GM23248 (cell line): Measurements from ENCODE around the gene IGF1R. TPM values are rescaled to one million over a fixed set of nuclear protein-coding genes. Genes with fewer than 3 reads are reported as not detected.

Experiments used
- DNase-seq: peaks from one replicate; pipeline ENCODE4 v3.0.0-alpha.2; 2015
- H2AFZ ChIP-seq: fragments of 200-600 bp; sonication (generic); 2 replicates; pipeline ENCODE4 v1.6.1; 2016; ENCODE audit warnings: antibody characterized with exemption
- H3F3A ChIP-seq: fragments of 200-600 bp; sonication (generic); 2 replicates; pipeline ENCODE4 v1.6.1; 2016; ENCODE audit warnings: mild to moderate bottlenecking, antibody characterized with exemption, mixed run types; ENCODE audit not compliant: insufficient read depth
- H3K27ac ChIP-seq: fragments of 200-600 bp; sonication (generic); 2 replicates; pipeline ENCODE4 v1.5.1; 2016; ENCODE audit warnings: mild to moderate bottlenecking
- H3K27me3 ChIP-seq: fragments of 200-600 bp; sonication (generic); replicated peaks from 2 replicates; pipeline ENCODE4 v1.6.1; 2016; ENCODE audit warnings: mild to moderate bottlenecking; ENCODE audit not compliant: insufficient read depth
- H3K36me3 ChIP-seq: fragments of 200-600 bp; sonication (generic); 2 replicates; pipeline ENCODE4 v1.6.1; 2016; ENCODE audit warnings: low read depth, mild to moderate bottlenecking
- H3K4me1 ChIP-seq: fragments of 200-600 bp; sonication (generic); 2 replicates; pipeline ENCODE4 v1.6.1; 2016; ENCODE audit warnings: mild to moderate bottlenecking; ENCODE audit not compliant: insufficient read depth
- H3K4me2 ChIP-seq: fragments of 200-600 bp; sonication (generic); one replicate; pipeline ENCODE4 v1.6.1; 2016; ENCODE audit warnings: mild to moderate bottlenecking; ENCODE audit not compliant: unreplicated experiment
- H3K4me3 ChIP-seq: fragments of 200-600 bp; sonication (generic); 2 replicates; pipeline ENCODE4 v1.5.1; 2016; ENCODE audit warnings: mild to moderate bottlenecking
- H3K79me2 ChIP-seq: fragments of 200-600 bp; sonication (generic); 2 replicates; pipeline ENCODE4 v1.6.1; 2016; ENCODE audit warnings: mild to moderate bottlenecking; ENCODE audit not compliant: insufficient read depth
- H3K9ac ChIP-seq: fragments of 200-600 bp; sonication (generic); 2 replicates; pipeline ENCODE4 v1.6.1; 2016; ENCODE audit warnings: mild to moderate bottlenecking
- H3K9me2 ChIP-seq: fragments of 200-600 bp; sonication (generic); 2 replicates; pipeline ENCODE4 v1.6.1; 2016; ENCODE audit warnings: mixed run types, mild to moderate bottlenecking, moderate library complexity; ENCODE audit not compliant: insufficient read depth
- H3K9me3 ChIP-seq: fragments of 200-600 bp; sonication (generic); one replicate; pipeline ENCODE4 v1.6.1; 2017; ENCODE audit warnings: low read depth
- H4K20me1 ChIP-seq: fragments of 200-600 bp; sonication (generic); 2 replicates; pipeline ENCODE4 v1.6.0; 2016; ENCODE audit not compliant: insufficient read depth
- EZH2 ChIP-seq: fragments of 200-600 bp; sonication (generic); IDR thresholded peaks from 2 replicates; pipeline ENCODE4 v1.6.1; 2018; ENCODE audit warnings: antibody characterized with exemption, mild to moderate bottlenecking; ENCODE audit not compliant: insufficient read depth, poor library complexity, severe bottlenecking
- EZH2phosphoT487 ChIP-seq: fragments of 200-600 bp; sonication (generic); IDR thresholded peaks from 2 replicates; pipeline ENCODE4 v1.6.1; 2018; ENCODE audit warnings: antibody characterized with exemption, moderate library complexity, mild to moderate bottlenecking, low read depth; ENCODE audit not compliant: insufficient read depth
- WGBS, 2 experiments: methylation state at CpG; one replicate each; pipeline ENCODE4 v1.1.6; 2015 to 2017; ENCODE audit warnings: low lambda C conversion rate in 2 of 2, low coverage in 1 of 2; ENCODE audit errors: missing lambda C conversion rate in 2 of 2; 5-methylcytosine and 5-hydroxymethylcytosine counted together
- in situ Hi-C: fragments of 300-500 bp; cut with MboI; formaldehyde crosslinking; loops from 2 replicates; pipeline ENCODE4 v1.15.0; 2020
- polyA plus RNA-seq: library from polyadenylated mRNA; unstranded; fragments of >200 nt; fragmentation: Nextera tagmentation; extraction: Ambion mirVana; gene quantifications from 2 replicates; pipeline ENCODE4 v1.2.1, GENCODE V29; 2016
- total RNA-seq: library from RNA; depleted of rRNA; stranded (reverse); fragments of >200 nt; shearing (Covaris generic); gene quantifications from 2 replicates; pipeline ENCODE4 v1.2.3, GENCODE V29; 2014

IGF1R gene
- total and polyA plus RNA-seq, 2 experiments from 2014 or later = 22.0 to 48.6 TPM

GRCh38 chr15:98941595-98942255 is 293.4 kb downstream of the IGF1R start:
- peaks cover 65% of the 10 kb centered on the region for H3K36me3 ChIP-seq
- no peak overlapping the region for H3K4me3 ChIP-seq
- peaks cover 8% of the 10 kb centered on the region; the same call in 1 of the 2 replicates for H3K4me1 ChIP-seq
- no peak for DNase-seq
- no peaks in the 10 kb centered on the region for H3K9me3 ChIP-seq
- 81 to 84% methylated on average over 5 of the region's 5 CpGs for whole genome bisulfite sequencing, 2 experiments
- H3K79me2 ChIP-seq = no peaks in the 10 kb centered on the region
- in situ Hi-C loops = no loop called here
- no peaks in the 10 kb centered on the region for H4K20me1 ChIP-seq
- no peak overlapping the region for H2AFZ ChIP-seq
- H3K27me3 ChIP-seq = no peaks in the 10 kb centered on the region
- no peak overlapping the region for H3K4me2 ChIP-seq
- peaks cover 19% of the 10 kb centered on the region; the same call in 1 of the 2 replicates for H3F3A ChIP-seq
- no peaks in the 10 kb centered on the region for H3K9me2 ChIP-seq
- TF ChIP-seq EZH2 (no peak), EZH2phosphoT487 (no peak)
- H3K27ac ChIP-seq = peak overlapping the region; percentile 50
- no peak overlapping the region for H3K9ac ChIP-seq

DNA sequence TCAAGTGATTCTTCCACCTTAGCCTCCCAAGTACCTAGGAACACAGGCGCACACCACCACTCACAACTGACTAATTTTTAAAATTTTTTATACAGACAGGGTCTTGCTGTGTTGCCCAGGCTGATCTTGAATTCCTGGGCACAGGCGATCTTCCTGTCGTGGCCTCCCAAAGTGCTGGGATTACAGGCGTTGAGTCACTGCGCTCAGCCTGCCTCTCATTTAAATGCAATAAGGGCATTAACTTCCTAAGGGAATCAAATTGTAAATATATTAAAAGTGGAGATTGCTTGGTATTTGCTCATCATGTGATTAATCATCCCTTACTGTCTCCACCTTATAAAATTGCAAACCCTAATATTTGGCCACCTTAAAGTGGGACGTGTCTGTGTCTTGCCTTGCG is 294.1 kb downstream of the IGF1R start:
- no peak for TF ChIP-seq EZH2phosphoT487
- no peak for TF ChIP-seq EZH2
- Histone ChIP-seq H3K4me1 (peaks cover 8% of the 10 kb centered on the region; the same call in 1 of the 2 replicates), H3K36me3 (peaks cover 62% of the 10 kb centered on the region), H2AFZ (no peak overlapping the region), H3K79me2 (no peaks in the 10 kb centered on the region), H3K4me3 (no peak overlapping the region), H3F3A (peaks cover 19% of the 10 kb centered on the region; the same call in 1 of the 2 replicates), H3K27me3 (no peaks in the 10 kb centered on the region), H3K27ac (peak overlapping the region; percentile 50), H3K9ac (0 out of 2 replicates have a peak overlapping the region, but pooled peaks have one; percentile 26), H4K20me1 (no peaks in the 10 kb centered on the region), H3K9me3 (no peaks in the 10 kb centered on the region), H3K4me2 (no peak overlapping the region), H3K9me2 (no peaks in the 10 kb centered on the region)
- in situ Hi-C loops = no loop called here
- 88 to 89% methylated on average over 7 of the region's 7 CpGs for WGBS, 2 experiments
- DNase-seq = peak; percentile 29

- no peak overlapping the region for H2AFZ ChIP-seq
- TF ChIP-seq EZH2phosphoT487 = no peak
- TF ChIP-seq EZH2 = no peak
- no peak overlapping the region for H3K4me2 ChIP-seq
- 43 to 59% methylated on average over 5 of the region's 5 CpGs for WGBS, 2 experiments
- in situ Hi-C loops = no loop called here
- peaks cover 19% of the 10 kb centered on the region; the same call in 1 of the 2 replicates for H3F3A ChIP-seq
- H3K9ac ChIP-seq = peak overlapping the region; percentile 26
- H3K4me1 ChIP-seq = peaks cover 8% of the 10 kb centered on the region; the same call in 1 of the 2 replicates
- peaks cover 62% of the 10 kb centered on the region for H3K36me3 ChIP-seq
- H3K9me2 ChIP-seq = no peaks in the 10 kb centered on the region
- no peaks in the 10 kb centered on the region for H4K20me1 ChIP-seq
- no peaks in the 10 kb centered on the region for H3K27me3 ChIP-seq
- H3K27ac ChIP-seq = peak overlapping the region; percentile 50
- H3K79me2 ChIP-seq = no peaks in the 10 kb centered on the region
- DNase-seq = no peak
- H3K4me3 ChIP-seq = no peak overlapping the region
- no peaks in the 10 kb centered on the region for H3K9me3 ChIP-seq
These were observed 294.7 kb downstream of the IGF1R start for GRCh38 chr15:98943051-98943508.

- Histone ChIP-seq H3K4me1 (peaks cover 8% of the 10 kb centered on the region; the same call in 1 of the 2 replicates), H3K9ac (peak overlapping the region; percentile 26), H3K4me2 (no peak overlapping the region), H3K9me2 (no peaks in the 10 kb centered on the region), H3K4me3 (no peak overlapping the region), H2AFZ (no peak overlapping the region), H4K20me1 (no peaks in the 10 kb centered on the region), H3K9me3 (no peaks in the 10 kb centered on the region), H3K27ac (peak overlapping the region; percentile 50), H3F3A (peaks cover 19% of the 10 kb centered on the region; the same call in 1 of the 2 replicates), H3K36me3 (peaks cover 60% of the 10 kb centered on the region), H3K27me3 (no peaks in the 10 kb centered on the region), H3K79me2 (no peaks in the 10 kb centered on the region)
- in situ Hi-C loops = no loop called here
- TF ChIP-seq EZH2phosphoT487 = no peak
- no peak for TF ChIP-seq EZH2
- peak; percentile 48 for DNase-seq
- 39 to 48% methylated on average over 6 of the region's 6 CpGs for WGBS, 2 experiments
These were observed 295.3 kb downstream of the IGF1R start for GRCh38 chr15:98943601-98944151.
